DOHH2 (cell line): Measurements from ENCODE around the gene ARIH1.

Source experiments
- H3F3A ChIP-seq: fragments of 200-600 bp; sonication (generic), shearing (Covaris generic); 2 replicates; pipeline ENCODE4 v1.6.0; 2016; ENCODE audit warnings: antibody characterized with exemption, mild to moderate bottlenecking; ENCODE audit not compliant: control insufficient read depth, insufficient read depth
- H3K27ac ChIP-seq: fragments of 200-600 bp; sonication (generic); 2 replicates; pipeline ENCODE4 v1.5.1; 2014; ENCODE audit warnings: low read depth, mild to moderate bottlenecking, low read length, moderate library complexity
- H3K27me3 ChIP-seq: fragments of 200-600 bp; sonication (generic); 2 replicates; pipeline ENCODE4 v1.6.1; 2014; ENCODE audit warnings: mild to moderate bottlenecking, low read length, mixed read lengths; ENCODE audit not compliant: control insufficient read depth
- H3K36me3 ChIP-seq: fragments of 200-600 bp; sonication (generic); 2 replicates; pipeline ENCODE4 v1.6.1; 2014; ENCODE audit warnings: mild to moderate bottlenecking, low read length, moderate library complexity, mixed read lengths; ENCODE audit not compliant: control insufficient read depth
- H3K4me1 ChIP-seq: fragments of 200-600 bp; sonication (generic); 2 replicates; pipeline ENCODE4 v1.6.1; 2014; ENCODE audit warnings: mild to moderate bottlenecking, low read length, mixed read lengths; ENCODE audit not compliant: control insufficient read depth
- H3K4me2 ChIP-seq: fragments of 200-600 bp; sonication (generic); 2 replicates; pipeline ENCODE4 v1.6.0; 2014; ENCODE audit warnings: mild to moderate bottlenecking, low read length, moderate library complexity
- H3K4me3 ChIP-seq: fragments of 200-600 bp; sonication (generic); 2 replicates; pipeline ENCODE4 v1.5.1; 2014; ENCODE audit warnings: mild to moderate bottlenecking, low read length, mixed read lengths
- H3K79me2 ChIP-seq: fragments of 200-600 bp; sonication (generic); 2 replicates; pipeline ENCODE4 v1.6.1; 2014; ENCODE audit warnings: mild to moderate bottlenecking, low read length, mixed read lengths; ENCODE audit not compliant: control insufficient read depth
- H3K9me2 ChIP-seq: fragments of 200-600 bp; sonication (generic); replicated peaks from 2 replicates; pipeline ENCODE4 v1.6.1; 2014; ENCODE audit warnings: mild to moderate bottlenecking, low read length, mixed read lengths; ENCODE audit not compliant: control insufficient read depth
- H3K9me3 ChIP-seq: fragments of 200-600 bp; sonication (generic); 2 replicates; pipeline ENCODE4 v1.6.1; 2014; ENCODE audit warnings: antibody characterized with exemption, low read length, mixed read lengths; ENCODE audit not compliant: control insufficient read depth, insufficient read depth
- H4K20me1 ChIP-seq: fragments of 200-600 bp; sonication (generic); 2 replicates; pipeline ENCODE4 v1.6.0; 2014; ENCODE audit warnings: low read depth, mild to moderate bottlenecking, antibody characterized with exemption, low read length, moderate library complexity; ENCODE audit not compliant: control insufficient read depth, insufficient read depth
- CTCF ChIP-seq: fragments of 200-600 bp; sonication (generic); IDR thresholded peaks from one replicate; pipeline ENCODE4 v1.5.1; 2014; ENCODE audit warnings: antibody characterized with exemption, mild to moderate bottlenecking, low read depth, low read length; ENCODE audit not compliant: poor library complexity, severe bottlenecking
- EZH2phosphoT487 ChIP-seq: fragments of 200-600 bp; sonication (generic); IDR thresholded peaks from 2 replicates; pipeline ENCODE4 v1.6.1; 2017; ENCODE audit warnings: borderline replicate concordance, mild to moderate bottlenecking, antibody characterized with exemption, low read length, moderate library complexity, mixed read lengths

The ARIH1 gene

GRCh38 chr15:72554471-72555425 is 80.6 kb downstream of the ARIH1 start:
- no peaks in the 10 kb centered on the region for H3K4me1 ChIP-seq
- H3K4me3 ChIP-seq: no peak overlapping the region
- H3F3A ChIP-seq: 0 out of 2 replicates have a peak, but pooled peaks cover 2% of the 10 kb centered on the region
- no peak overlapping the region for H3K27ac ChIP-seq
- no peaks in the 10 kb centered on the region; the same call in 1 of the 2 replicates for H4K20me1 ChIP-seq
- H3K36me3 ChIP-seq: peaks cover 43% of the 10 kb centered on the region
- peaks cover 38% of the 10 kb centered on the region for H3K79me2 ChIP-seq
- TF ChIP-seq CTCF (no peak), EZH2phosphoT487 (no peak)
- no peak overlapping the region for H3K4me2 ChIP-seq
- H3K9me3 ChIP-seq: no peaks in the 10 kb centered on the region
- H3K9me2 ChIP-seq: no peaks in the 10 kb centered on the region
- H3K27me3 ChIP-seq: no peaks in the 10 kb centered on the region

GRCh38 chr15:72559781-72560180 is 85.7 kb downstream of the ARIH1 start:
- Histone ChIP-seq H3K4me3 (no peak overlapping the region), H3K36me3 (peaks cover 71% of the 10 kb centered on the region), H3K27ac (no peak overlapping the region), H3K27me3 (no peaks in the 10 kb centered on the region), H3K79me2 (peaks cover 32% of the 10 kb centered on the region), H3F3A (no peaks in the 10 kb centered on the region; the same call in 1 of the 2 replicates), H3K4me2 (no peak overlapping the region), H4K20me1 (no peaks in the 10 kb centered on the region; the same call in 1 of the 2 replicates), H3K4me1 (no peaks in the 10 kb centered on the region), H3K9me3 (no peaks in the 10 kb centered on the region), H3K9me2 (no peaks in the 10 kb centered on the region)
- TF ChIP-seq EZH2phosphoT487 (no peak), CTCF (no peak)

GRCh38 chr15:72560458-72560857 is 86.3 kb downstream of the ARIH1 start:
- no peak for TF ChIP-seq EZH2phosphoT487
- no peak for TF ChIP-seq CTCF
- Histone ChIP-seq H3F3A (no peaks in the 10 kb centered on the region; the same call in 1 of the 2 replicates), H4K20me1 (no peaks in the 10 kb centered on the region; the same call in 1 of the 2 replicates), H3K9me3 (no peaks in the 10 kb centered on the region), H3K4me3 (no peak overlapping the region), H3K27me3 (no peaks in the 10 kb centered on the region), H3K4me2 (no peak overlapping the region), H3K4me1 (no peaks in the 10 kb centered on the region), H3K79me2 (peaks cover 27% of the 10 kb centered on the region), H3K36me3 (peaks cover 66% of the 10 kb centered on the region), H3K9me2 (no peaks in the 10 kb centered on the region), H3K27ac (no peak overlapping the region)
